GM10248 (cell line): Measurements from ENCODE around the gene ADGRF1.
"Not testable (repeated sequence)": the region's sequence is repeated elsewhere in the genome, so short reads cannot be mapped to it uniquely, and the experiment has no call there.

ENCODE experiments used
- CTCF ChIA-PET: fragments of 300-600 bp; sonication (Branson Sonifier 250); formaldehyde crosslinking; extraction: SDS; loops from one replicate; lab custom pipeline; 2021; ENCODE audit warnings: antibody characterized with exemption; lab: Yijun Ruan, JAX
- POLR2A ChIA-PET: fragments of 350-650 bp; sonication (Branson Sonifier 250); formaldehyde crosslinking; extraction: SDS; loops from one replicate; lab custom pipeline; 2020; ENCODE audit warnings: antibody characterized with exemption; lab: Yijun Ruan, JAX
- DNase-seq: peaks from one replicate; pipeline ENCODE4 v3.0.0; 2012; ENCODE audit errors: extremely low spot score
- CTCF ChIP-seq: IDR thresholded peaks from 2 replicates; pipeline ENCODE4 v1.5.1; 2012; ENCODE audit warnings: mild to moderate bottlenecking, low read depth; ENCODE audit errors: extremely low read depth, missing control alignments, control extremely low read depth

Gene ADGRF1

GRCh38 chr6:47056832-47057231 is 14.7 kb upstream of the ADGRF1 start:
- DNase-seq: no peak
- ChIA-PET POLR2A (no interaction called here), CTCF (interaction anchor here (0.8 kb wide), 1 partner anchor 12 kb away, joined by 3 read pairs; no protein-coding TSS in a partner anchor)
- TF ChIP-seq CTCF: no peak

GRCh38 chr6:47054302-47054701 is 12.2 kb upstream of the ADGRF1 start:
- POLR2A ChIA-PET, CTCF ChIA-PET: not testable (repeated sequence)

GRCh38 chr6:47048638-47049037 is 6.5 kb upstream of the ADGRF1 start:
- no peak for DNase-seq
- no peak for TF ChIP-seq CTCF
- CTCF ChIA-PET: interaction anchor here (1.3 to 2.8 kb wide), 2 partner anchors 17 to 200 kb away, joined by 4 to 16 read pairs; no protein-coding TSS in a partner anchor
- POLR2A ChIA-PET: no interaction called here

More at GRCh38 chr6:47054302-47054701, 12.2 kb upstream of the ADGRF1 start:
- DNase-seq: not testable (repeated sequence)

DNA sequence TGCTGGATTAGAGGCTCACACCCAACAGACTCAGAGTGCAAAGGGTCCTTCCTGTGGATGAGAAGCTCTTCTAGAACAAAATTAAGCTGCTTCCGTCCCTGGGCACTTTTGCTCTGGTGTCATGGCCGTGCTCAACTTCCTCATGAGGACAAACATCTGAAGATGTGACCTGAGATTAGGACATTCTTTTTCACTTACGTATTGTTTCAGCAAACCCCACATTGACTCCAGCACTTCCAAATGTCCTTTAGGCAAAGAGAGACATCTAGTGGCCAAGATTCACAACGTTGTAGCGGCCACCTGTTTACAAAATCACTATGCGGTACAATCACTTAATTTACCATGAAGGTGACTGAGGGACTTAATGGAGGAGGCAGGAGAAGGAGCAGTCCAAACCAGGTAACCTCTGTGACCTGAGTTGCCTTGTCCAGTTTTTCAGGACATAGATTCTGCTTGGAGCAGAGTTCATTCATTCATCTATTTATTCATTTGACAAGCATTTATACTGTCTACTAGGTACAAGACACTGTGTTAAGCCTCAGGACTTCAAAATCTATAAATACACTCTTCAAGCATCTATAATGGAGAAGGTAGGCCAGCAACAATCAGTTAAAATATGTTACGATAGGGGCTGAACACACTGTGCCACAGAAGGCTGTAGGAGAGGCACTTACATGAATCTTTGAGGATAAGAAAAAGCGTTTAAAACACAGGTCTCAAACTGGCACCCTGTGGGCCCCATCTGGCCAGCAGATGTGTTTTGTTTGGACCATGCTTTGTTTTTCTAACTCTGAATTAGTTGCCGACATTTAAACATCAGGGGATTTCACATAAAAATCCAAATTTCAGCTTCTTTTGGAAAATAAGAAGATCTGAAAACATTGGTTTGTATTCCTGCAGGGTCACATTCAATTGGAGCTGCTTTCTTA is 5.6 kb upstream of the ADGRF1 start:
- ChIA-PET CTCF (interaction anchor here (0.9 to 2.8 kb wide), 15 partner anchors 12 to 957 kb away, joined by 3 to 16 read pairs (median 4); no protein-coding TSS in a partner anchor), POLR2A (no interaction called here)
- peak; percentile 70 for TF ChIP-seq CTCF
- DNase-seq: peak; percentile 36

- POLR2A ChIA-PET: no interaction called here
- no peak for TF ChIP-seq CTCF
- CTCF ChIA-PET: interaction anchor here (0.9 to 2.8 kb wide), 15 partner anchors 11 to 956 kb away, joined by 3 to 16 read pairs (median 4); no protein-coding TSS in a partner anchor
- no peak for DNase-seq
These were observed 5.0 kb upstream of the ADGRF1 start for GRCh38 chr6:47047097-47047478.

DNA sequence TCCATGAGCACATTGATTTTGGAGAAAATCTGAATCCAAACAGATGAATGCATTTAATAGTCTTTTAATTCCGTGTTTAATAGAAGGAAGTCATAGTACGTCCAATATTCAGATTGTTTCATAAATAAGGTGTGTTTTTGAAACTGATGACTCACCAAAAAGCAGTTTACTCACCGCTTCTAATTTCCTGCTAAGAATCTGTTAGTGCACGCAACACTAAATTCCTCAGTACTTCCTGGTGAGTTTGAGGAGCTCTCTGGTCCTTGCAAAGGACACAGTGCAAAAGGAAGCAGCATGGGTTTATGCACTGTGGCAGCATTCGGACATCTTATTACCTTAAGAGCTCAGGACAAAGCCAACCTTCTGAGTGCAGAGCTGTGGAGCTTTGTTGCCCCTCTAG is 2.3 kb upstream of the ADGRF1 start:
- no peak for TF ChIP-seq CTCF
- CTCF ChIA-PET: interaction anchor here (1.1 to 2.1 kb wide), 2 partner anchors 10 to 13 kb away, joined by 3 to 5 read pairs; no protein-coding TSS in a partner anchor
- POLR2A ChIA-PET: no interaction called here
- no peak for DNase-seq

DNA sequence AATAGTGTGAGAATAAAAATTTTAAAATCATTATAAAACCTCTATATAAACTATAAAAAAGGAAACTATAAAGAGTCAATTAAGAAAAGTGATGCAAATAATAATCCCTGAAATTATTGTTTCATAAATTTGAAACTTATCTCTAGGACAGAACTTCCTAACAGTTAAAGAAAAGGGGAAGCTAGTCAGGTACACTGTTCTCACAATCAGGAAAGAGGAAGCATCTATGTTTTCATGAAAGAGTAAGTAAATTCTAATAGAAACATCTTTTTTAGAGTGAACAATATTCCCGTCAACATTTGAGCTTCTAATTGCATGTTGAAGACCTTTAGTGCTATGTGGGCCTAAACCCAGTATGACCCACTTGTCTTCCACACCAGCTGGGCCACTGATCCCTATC is 1.2 kb upstream of the ADGRF1 start:
- POLR2A ChIA-PET: no interaction called here
- DNase-seq: no peak

More for the DNA sequence above, 1.2 kb upstream of the ADGRF1 start:
- no peak for TF ChIP-seq CTCF
- CTCF ChIA-PET: interaction anchor here (0.6 to 2.1 kb wide), 5 partner anchors 9 to 194 kb away, joined by 3 to 5 read pairs (median 3); no protein-coding TSS in a partner anchor
